ENCODE results near the gene DPY19L1.
"Not testable (repeated sequence)": the region's sequence is repeated elsewhere in the genome, so short reads cannot be mapped to it uniquely, and the experiment has no call there.

Gene DPY19L1

GRCh38 chr7:35037211-35037525 lies at the start of gene DPY19L1:
Gene DPY19L1, minus strand, starts transcription at chr7:35037485. Its CDS starts 91 bp downstream, at chr7:35037394.
- no peak for DNase-seq

GRCh38 chr7:35079517-35079916 lies 42.2 kb upstream of the DPY19L1 start:
- DNase-seq, result not testable (repeated sequence)

- DNase-seq, result not testable (repeated sequence)
Measured at GRCh38 chr7:35074008-35074407, 36.7 kb upstream of the DPY19L1 start.

- DNase-seq, result peak; percentile 68
Measured at GRCh38 chr7:35072950-35073827, 35.9 kb upstream of the DPY19L1 start.

- not testable (repeated sequence) for DNase-seq
Measured at GRCh38 chr7:35069084-35069483, 31.8 kb upstream of the DPY19L1 start.

GRCh38 chr7:35065382-35065781 lies 28.1 kb upstream of the DPY19L1 start:
- not testable (repeated sequence) for DNase-seq

GRCh38 chr7:35058571-35058970 lies 21.3 kb upstream of the DPY19L1 start:
- not testable (repeated sequence) for DNase-seq

- DNase-seq, result not testable (repeated sequence)
Measured at GRCh38 chr7:35057505-35058451, 20.5 kb upstream of the DPY19L1 start.

- not testable (repeated sequence) for DNase-seq
Measured at GRCh38 chr7:35055733-35056132, 18.4 kb upstream of the DPY19L1 start.

GRCh38 chr7:35053488-35054175 lies 16.3 kb upstream of the DPY19L1 start:
- DNase-seq, result not testable (repeated sequence)

GRCh38 chr7:35048390-35048789 lies 11.1 kb upstream of the DPY19L1 start:
- not testable (repeated sequence) for DNase-seq

- not testable (repeated sequence) for DNase-seq
Measured at GRCh38 chr7:35047912-35048305, 10.6 kb upstream of the DPY19L1 start.

GRCh38 chr7:35047263-35047911 lies 10.1 kb upstream of the DPY19L1 start:
- DNase-seq, result not testable (repeated sequence)

- DNase-seq, result not testable (repeated sequence)
Measured at GRCh38 chr7:35043301-35043700, 6.0 kb upstream of the DPY19L1 start.

GRCh38 chr7:35040906-35041305 lies 3.6 kb upstream of the DPY19L1 start:
- no peak for DNase-seq

GRCh38 chr7:35039343-35039742 lies 2.1 kb upstream of the DPY19L1 start:
- DNase-seq, result no peak

- DNase-seq, result no peak
Measured at GRCh38 chr7:35038354-35038753, 1.1 kb upstream of the DPY19L1 start.

- DNase-seq, result peak; percentile 86
Measured at GRCh38 chr7:35037526-35038341, 449 bp upstream of the DPY19L1 start.

- no peak for DNase-seq
Measured at GRCh38 chr7:35036361-35037171, 719 bp downstream of the DPY19L1 start.

GRCh38 chr7:35035511-35035961 lies 1.7 kb downstream of the DPY19L1 start:
- no peak for DNase-seq
